C4-2B (cell line): ENCODE results near the gene PRKACB.

Experiments used
- H3K27ac ChIP-seq: fragments of 450-650 bp; 2 replicates; pipeline ENCODE4 v1.5.1; 2017
- CTCF ChIP-seq: fragments of 450-650 bp; conservative IDR thresholded peaks from 2 replicates; pipeline ENCODE4 v1.5.1; 2017; ENCODE audit warnings: mild to moderate bottlenecking
- ZFX ChIP-seq: fragments of 450-650 bp; IDR thresholded peaks from 2 replicates; pipeline ENCODE4 v1.6.1; 2017

PRKACB gene

GRCh38 chr1:84246213-84246612, 102.1 kb downstream of the PRKACB start:
- TF ChIP-seq ZFX: no peak
- TF ChIP-seq CTCF: no peak
- H3K27ac ChIP-seq: no peak overlapping the region; the same call in 1 of the 2 replicates

GRCh38 chr1:84247425-84248220, 103.6 kb downstream of the PRKACB start:
- H3K27ac ChIP-seq: peak overlapping the region; percentile 28; the same call in 1 of the 2 replicates
- TF ChIP-seq CTCF (no peak), ZFX (no peak)

GRCh38 chr1:84250668-84251067, 106.6 kb downstream of the PRKACB start:
- no peak for TF ChIP-seq CTCF
- TF ChIP-seq ZFX: no peak
- no peak overlapping the region for H3K27ac ChIP-seq

DNA sequence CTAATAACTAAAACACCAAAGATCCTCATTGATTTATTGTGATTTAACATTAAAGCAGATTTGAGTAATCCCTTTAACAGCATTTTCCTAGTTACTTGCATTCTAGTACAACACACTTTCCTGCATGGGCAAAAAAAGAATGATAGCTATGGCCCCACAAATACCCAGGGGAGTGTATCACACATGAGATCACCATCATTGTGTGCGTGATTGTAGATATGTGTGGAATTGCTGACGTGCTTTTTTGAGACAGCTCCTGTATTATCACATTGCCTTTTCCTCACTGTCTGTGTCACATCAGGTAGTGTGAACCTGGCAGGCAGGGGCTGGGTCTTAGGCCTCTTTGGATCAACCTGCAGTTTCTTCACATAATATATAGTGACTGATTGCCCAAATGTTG, 109.0 kb downstream of the PRKACB start:
- TF ChIP-seq ZFX (no peak), CTCF (no peak)
- no peak overlapping the region; the same call in 1 of the 2 replicates for H3K27ac ChIP-seq

DNA sequence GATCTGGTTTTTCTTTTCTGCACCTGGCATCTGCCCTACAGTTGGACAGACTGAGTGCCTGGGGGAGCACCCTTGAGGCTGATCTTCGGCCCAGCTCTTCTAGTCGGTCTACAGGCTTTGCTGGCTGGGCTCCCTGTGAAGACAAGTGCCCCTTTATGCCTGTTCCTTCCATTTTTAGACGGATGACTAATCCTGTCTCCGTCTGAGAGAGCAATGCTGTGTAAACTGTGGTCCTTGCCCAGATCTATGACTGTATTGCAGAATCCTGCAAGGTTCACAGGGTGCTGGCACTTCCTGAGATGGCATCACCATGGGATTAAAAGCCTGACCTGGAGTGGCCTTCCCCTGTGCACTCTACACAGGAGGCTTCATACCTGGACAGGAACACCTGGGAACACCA, 109.8 kb downstream of the PRKACB start:
- no peak overlapping the region for H3K27ac ChIP-seq
- no peak for TF ChIP-seq CTCF
- no peak for TF ChIP-seq ZFX

DNA sequence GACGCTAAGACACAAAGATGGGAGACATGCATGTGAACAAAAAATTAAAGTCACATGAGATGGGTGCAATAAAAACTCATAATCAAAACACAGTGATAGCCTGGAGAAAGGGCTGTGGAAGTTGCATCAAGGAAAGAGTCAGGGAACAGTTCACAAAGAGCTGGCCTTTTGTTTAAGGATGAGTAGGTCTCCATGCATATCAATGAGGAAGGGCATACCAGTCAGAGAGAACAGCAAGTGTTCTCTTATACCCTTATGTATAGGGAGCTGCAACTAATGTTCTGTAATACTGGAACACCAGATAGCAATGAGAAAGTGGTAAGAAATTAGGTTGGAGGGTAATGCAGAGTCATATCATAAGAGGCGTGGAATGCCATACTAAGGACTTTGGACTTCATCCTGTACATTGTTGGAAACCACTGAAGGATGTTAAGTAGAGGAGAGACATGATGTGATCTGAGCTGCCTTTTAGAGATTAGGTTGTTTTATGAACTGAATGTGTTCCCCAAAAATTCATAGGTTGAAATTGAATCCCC, 110.7 kb downstream of the PRKACB start:
- no peak for TF ChIP-seq CTCF
- no peak for TF ChIP-seq ZFX
- H3K27ac ChIP-seq: no peak overlapping the region

- TF ChIP-seq CTCF (no peak), ZFX (no peak)
- H3K27ac ChIP-seq: no peak overlapping the region
These were observed 111.5 kb downstream of the PRKACB start for GRCh38 chr1:84255582-84255981.
